ENCODE results near the gene TBC1D7. TPM values are rescaled to one million over a fixed set of nuclear protein-coding genes. Genes with fewer than 3 reads are reported as not detected.

The TBC1D7 gene
- total and polyA plus RNA-seq, 10 of the 15 experiments (the other 5 are each of a cell fraction or from before 2014, with no cell fraction given): 20.1 to 65.9 (median 31.3) TPM

GRCh38 chr6:13289789-13290318 is 38.5 kb downstream of the TBC1D7 start:
- intact Hi-C loops (cut with micrococcal nuclease; ENCODE audit: unreplicated experiment) (no loop called here), in situ Hi-C loops (cut with MboI) (no loop called here)
- no TSS peak for BruUV-seq (replicated peaks)
- Histone ChIP-seq H3K27ac (ENCODE audit: control insufficient read depth, insufficient read depth) (no peak overlapping the region), H2AFZ (ENCODE audit: control insufficient read depth, low read depth, low read length) (no peak overlapping the region), H3K9ac (ENCODE audit: control insufficient read depth, insufficient read depth, low read length) (no peak overlapping the region), H3K79me2 (ENCODE audit: control insufficient read depth, insufficient read depth, low read length) (no peaks in the 10 kb centered on the region), H3K27me3 (replicated peaks in 1 of 2; ENCODE audit: control insufficient read depth in 2 of 2, insufficient read depth in 2 of 2, low read length in 1 of 2) (no peaks in the 10 kb centered on the region), H3K4me1 (ENCODE audit: control insufficient read depth, insufficient read depth, low read length) (peaks cover 20% of the 10 kb centered on the region), H3K4me3 (no peak overlapping the region), H3K4me2 (ENCODE audit: control insufficient read depth, insufficient read depth) (no peak overlapping the region), H3K9me3 (replicated peaks; ENCODE audit: control insufficient read depth, insufficient read depth, low read length) (peaks cover 14% of the 10 kb centered on the region; the same call in 2 of the 3 replicates), H4K20me1 (ENCODE audit: control insufficient read depth, insufficient read depth) (no peaks in the 10 kb centered on the region; the same call in 1 of the 2 replicates), H3K36me3 (ENCODE audit: control insufficient read depth in 2 of 2, insufficient read depth in 2 of 2, low read length in 1 of 2) (peaks cover 29 to 46% of the 10 kb centered on the region in 2 experiments)
- SMC1A ChIA-PET (ENCODE audit: uncharacterized antibody, unreplicated experiment): interaction anchor here (0.6 to 1.3 kb wide), 6 partner anchors 11 to 168 kb away, joined by 3 read pairs; no protein-coding TSS in a partner anchor
- ATAC-seq: no peak
- CTCF ChIA-PET: interaction anchor here (0.6 to 1.1 kb wide), 4 partner anchors 12 to 53 kb away, joined by 3 read pairs; no protein-coding TSS in a partner anchor
- WGBS (ENCODE audit: insufficient coverage, insufficient replicate concordance, low lambda C conversion rate, missing lambda C conversion rate): 91% methylated on average over 9 of the region's 9 CpGs
- POLR2A ChIA-PET: interaction anchor here (0.6 to 1.2 kb wide), 4 partner anchors 12 to 155 kb away, joined by 3 to 7 read pairs (median 4); no protein-coding TSS in a partner anchor
- DNase-seq (ENCODE audit: low read depth, low spot score): no peak
- RAD21 ChIA-PET (ENCODE audit: unreplicated experiment): interaction anchor here (0.6 kb wide), 2 partner anchors 33 to 478 kb away, joined by 3 read pairs; no protein-coding TSS in a partner anchor
- 0 out of 2 replicates have a peak, but pooled peaks have one; percentile 38 for TF ChIP-seq POLR2AphosphoS2 (IDR thresholded peaks at IDR 0.05; ENCODE audit: low read depth, low read length)
- TF ChIP-seq CUX1 (IDR thresholded peaks at IDR 0.05; ENCODE audit: insufficient replicate concordance, low read depth, low read length): no peak
- no peak for FAIRE-seq

Data from GM12878 (cell line).